H1 (cell line): Measurements from ENCODE around the gene NKAIN2. TPM values are rescaled to one million over a fixed set of nuclear protein-coding genes. Genes with fewer than 3 reads are reported as not detected.

Experiments used
- CBX5 ChIP-seq: fragments of 300-800, 300-1000 bp; sonication (generic); IDR thresholded peaks from 2 replicates; pipeline ENCODE4 v1.7.1; 2016; ENCODE audit warnings: antibody characterized with exemption, low read length, low read depth
- HDAC6 ChIP-seq: IDR thresholded peaks from one replicate; pipeline ENCODE4 v1.7.1; 2012; ENCODE audit warnings: low read depth, mild to moderate bottlenecking, inconsistent platforms, low read length, moderate library complexity
- RFX5 ChIP-seq: IDR thresholded peaks from 2 replicates; pipeline ENCODE4 v1.6.1; 2011; ENCODE audit warnings: low read depth, low read length, improper control_type of control experiment, borderline replicate concordance
- SIN3A ChIP-seq, 2 experiments: IDR thresholded peaks in 1 of 2; conservative IDR thresholded peaks in 1 of 2; 2 replicates each; pipeline ENCODE4 v1.6.1; 2011 to 2012; ENCODE audit warnings: low read length in 2 of 2, improper control_type of control experiment in 1 of 2, low read depth in 1 of 2, mild to moderate bottlenecking in 1 of 2
- SP1 ChIP-seq: IDR thresholded peaks from 2 replicates; pipeline ENCODE4 v1.6.1; 2011; ENCODE audit warnings: low read depth, low read length
- TCF12 ChIP-seq: IDR thresholded peaks from 2 replicates; pipeline ENCODE4 v1.6.1; 2011; ENCODE audit warnings: low read depth, mild to moderate bottlenecking, low read length
- polyA plus RNA-seq, 7 experiments: library from polyadenylated mRNA; depleted of rRNA in 3 of 7; stranded (reverse) in 5 of 7; unstranded in 2 of 7; fragments of >200 nt in 5 of 7; fragments of 200-250 nt in 2 of 7; gene quantifications; 1 replicate in 5 of 7; 2 replicates in 1 of 7; 4 replicates in 1 of 7; pipeline versions ENCODE4 v1.2.1 to v1.2.3, GENCODE V29; 2011 to 2013; ENCODE audit warnings: missing spikeins in 2 of 7, mixed read lengths in 2 of 7
- total RNA-seq: library from RNA; stranded (reverse); fragmentation: NEBNext Ultra II Directional; extraction: Animal tissue kit (Norgen Biotek cat#: 25700); gene quantifications from 2 replicates; pipeline ENCODE4 v1.2.1, GENCODE V29; 2021
- TF ChIP-seq, protein P1 (sequence below): fragments of 300-600 bp; sonication (generic); IDR thresholded peaks from 2 replicates; pipeline ENCODE4 v1.7.1; 2012; ENCODE audit warnings: low read length, moderate library complexity, mild to moderate bottlenecking, inconsistent platforms; ENCODE audit not compliant: insufficient replicate concordance
- TF ChIP-seq, protein P2 (sequence below): IDR thresholded peaks from 2 replicates; pipeline ENCODE4 v1.6.1; 2011; ENCODE audit warnings: low read length, improper control_type of control experiment

The NKAIN2 gene
- total and polyA plus RNA-seq, 2 of the 8 experiments (the other 6 are each of a cell fraction or from before 2014, with no cell fraction given) = 0.20 to 0.34 TPM

DNA sequence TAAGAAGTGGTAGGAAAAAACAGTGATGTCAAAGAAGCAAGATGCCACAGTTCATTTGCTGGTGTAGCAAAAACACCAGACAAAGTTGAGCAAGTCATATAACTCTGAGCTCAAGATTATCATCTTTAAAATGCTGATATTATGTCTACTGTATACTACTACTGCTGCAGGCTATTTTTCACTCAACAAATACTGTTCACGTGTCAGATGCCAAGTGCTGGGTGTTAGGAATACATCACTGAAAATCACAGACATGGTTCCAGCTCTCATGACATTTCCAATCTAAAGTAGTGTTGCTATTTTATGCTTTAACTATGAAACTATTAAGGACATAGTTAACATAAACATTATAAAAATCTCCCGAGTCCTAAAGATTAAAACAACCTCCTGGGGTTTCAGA, 163.0 kb downstream of the NKAIN2 start (continued):
- TF ChIP-seq, protein P1, sequence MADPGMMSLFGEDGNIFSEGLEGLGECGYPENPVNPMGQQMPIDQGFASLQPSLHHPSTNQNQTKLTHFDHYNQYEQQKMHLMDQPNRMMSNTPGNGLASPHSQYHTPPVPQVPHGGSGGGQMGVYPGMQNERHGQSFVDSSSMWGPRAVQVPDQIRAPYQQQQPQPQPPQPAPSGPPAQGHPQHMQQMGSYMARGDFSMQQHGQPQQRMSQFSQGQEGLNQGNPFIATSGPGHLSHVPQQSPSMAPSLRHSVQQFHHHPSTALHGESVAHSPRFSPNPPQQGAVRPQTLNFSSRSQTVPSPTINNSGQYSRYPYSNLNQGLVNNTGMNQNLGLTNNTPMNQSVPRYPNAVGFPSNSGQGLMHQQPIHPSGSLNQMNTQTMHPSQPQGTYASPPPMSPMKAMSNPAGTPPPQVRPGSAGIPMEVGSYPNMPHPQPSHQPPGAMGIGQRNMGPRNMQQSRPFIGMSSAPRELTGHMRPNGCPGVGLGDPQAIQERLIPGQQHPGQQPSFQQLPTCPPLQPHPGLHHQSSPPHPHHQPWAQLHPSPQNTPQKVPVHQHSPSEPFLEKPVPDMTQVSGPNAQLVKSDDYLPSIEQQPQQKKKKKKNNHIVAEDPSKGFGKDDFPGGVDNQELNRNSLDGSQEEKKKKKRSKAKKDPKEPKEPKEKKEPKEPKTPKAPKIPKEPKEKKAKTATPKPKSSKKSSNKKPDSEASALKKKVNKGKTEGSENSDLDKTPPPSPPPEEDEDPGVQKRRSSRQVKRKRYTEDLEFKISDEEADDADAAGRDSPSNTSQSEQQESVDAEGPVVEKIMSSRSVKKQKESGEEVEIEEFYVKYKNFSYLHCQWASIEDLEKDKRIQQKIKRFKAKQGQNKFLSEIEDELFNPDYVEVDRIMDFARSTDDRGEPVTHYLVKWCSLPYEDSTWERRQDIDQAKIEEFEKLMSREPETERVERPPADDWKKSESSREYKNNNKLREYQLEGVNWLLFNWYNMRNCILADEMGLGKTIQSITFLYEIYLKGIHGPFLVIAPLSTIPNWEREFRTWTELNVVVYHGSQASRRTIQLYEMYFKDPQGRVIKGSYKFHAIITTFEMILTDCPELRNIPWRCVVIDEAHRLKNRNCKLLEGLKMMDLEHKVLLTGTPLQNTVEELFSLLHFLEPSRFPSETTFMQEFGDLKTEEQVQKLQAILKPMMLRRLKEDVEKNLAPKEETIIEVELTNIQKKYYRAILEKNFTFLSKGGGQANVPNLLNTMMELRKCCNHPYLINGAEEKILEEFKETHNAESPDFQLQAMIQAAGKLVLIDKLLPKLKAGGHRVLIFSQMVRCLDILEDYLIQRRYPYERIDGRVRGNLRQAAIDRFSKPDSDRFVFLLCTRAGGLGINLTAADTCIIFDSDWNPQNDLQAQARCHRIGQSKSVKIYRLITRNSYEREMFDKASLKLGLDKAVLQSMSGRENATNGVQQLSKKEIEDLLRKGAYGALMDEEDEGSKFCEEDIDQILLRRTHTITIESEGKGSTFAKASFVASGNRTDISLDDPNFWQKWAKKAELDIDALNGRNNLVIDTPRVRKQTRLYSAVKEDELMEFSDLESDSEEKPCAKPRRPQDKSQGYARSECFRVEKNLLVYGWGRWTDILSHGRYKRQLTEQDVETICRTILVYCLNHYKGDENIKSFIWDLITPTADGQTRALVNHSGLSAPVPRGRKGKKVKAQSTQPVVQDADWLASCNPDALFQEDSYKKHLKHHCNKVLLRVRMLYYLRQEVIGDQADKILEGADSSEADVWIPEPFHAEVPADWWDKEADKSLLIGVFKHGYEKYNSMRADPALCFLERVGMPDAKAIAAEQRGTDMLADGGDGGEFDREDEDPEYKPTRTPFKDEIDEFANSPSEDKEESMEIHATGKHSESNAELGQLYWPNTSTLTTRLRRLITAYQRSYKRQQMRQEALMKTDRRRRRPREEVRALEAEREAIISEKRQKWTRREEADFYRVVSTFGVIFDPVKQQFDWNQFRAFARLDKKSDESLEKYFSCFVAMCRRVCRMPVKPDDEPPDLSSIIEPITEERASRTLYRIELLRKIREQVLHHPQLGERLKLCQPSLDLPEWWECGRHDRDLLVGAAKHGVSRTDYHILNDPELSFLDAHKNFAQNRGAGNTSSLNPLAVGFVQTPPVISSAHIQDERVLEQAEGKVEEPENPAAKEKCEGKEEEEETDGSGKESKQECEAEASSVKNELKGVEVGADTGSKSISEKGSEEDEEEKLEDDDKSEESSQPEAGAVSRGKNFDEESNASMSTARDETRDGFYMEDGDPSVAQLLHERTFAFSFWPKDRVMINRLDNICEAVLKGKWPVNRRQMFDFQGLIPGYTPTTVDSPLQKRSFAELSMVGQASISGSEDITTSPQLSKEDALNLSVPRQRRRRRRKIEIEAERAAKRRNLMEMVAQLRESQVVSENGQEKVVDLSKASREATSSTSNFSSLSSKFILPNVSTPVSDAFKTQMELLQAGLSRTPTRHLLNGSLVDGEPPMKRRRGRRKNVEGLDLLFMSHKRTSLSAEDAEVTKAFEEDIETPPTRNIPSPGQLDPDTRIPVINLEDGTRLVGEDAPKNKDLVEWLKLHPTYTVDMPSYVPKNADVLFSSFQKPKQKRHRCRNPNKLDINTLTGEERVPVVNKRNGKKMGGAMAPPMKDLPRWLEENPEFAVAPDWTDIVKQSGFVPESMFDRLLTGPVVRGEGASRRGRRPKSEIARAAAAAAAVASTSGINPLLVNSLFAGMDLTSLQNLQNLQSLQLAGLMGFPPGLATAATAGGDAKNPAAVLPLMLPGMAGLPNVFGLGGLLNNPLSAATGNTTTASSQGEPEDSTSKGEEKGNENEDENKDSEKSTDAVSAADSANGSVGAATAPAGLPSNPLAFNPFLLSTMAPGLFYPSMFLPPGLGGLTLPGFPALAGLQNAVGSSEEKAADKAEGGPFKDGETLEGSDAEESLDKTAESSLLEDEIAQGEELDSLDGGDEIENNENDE = no peak
- TF ChIP-seq SP1 (no peak), TCF12 (no peak), SIN3A (conservative IDR thresholded peaks at IDR 0.05 in 1 of 2, IDR thresholded peaks at IDR 0.05 in 1 of 2; ENCODE audit: low read depth in 1 of 2, low read length in 2 of 2) (no peak), RFX5 (no peak), CBX5 (no peak), HDAC6 (no peak)
- TF ChIP-seq, protein P2, sequence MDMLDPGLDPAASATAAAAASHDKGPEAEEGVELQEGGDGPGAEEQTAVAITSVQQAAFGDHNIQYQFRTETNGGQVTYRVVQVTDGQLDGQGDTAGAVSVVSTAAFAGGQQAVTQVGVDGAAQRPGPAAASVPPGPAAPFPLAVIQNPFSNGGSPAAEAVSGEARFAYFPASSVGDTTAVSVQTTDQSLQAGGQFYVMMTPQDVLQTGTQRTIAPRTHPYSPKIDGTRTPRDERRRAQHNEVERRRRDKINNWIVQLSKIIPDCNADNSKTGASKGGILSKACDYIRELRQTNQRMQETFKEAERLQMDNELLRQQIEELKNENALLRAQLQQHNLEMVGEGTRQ = no peak
